ENCODE results near the gene PORCN.

The PORCN gene

DNA sequence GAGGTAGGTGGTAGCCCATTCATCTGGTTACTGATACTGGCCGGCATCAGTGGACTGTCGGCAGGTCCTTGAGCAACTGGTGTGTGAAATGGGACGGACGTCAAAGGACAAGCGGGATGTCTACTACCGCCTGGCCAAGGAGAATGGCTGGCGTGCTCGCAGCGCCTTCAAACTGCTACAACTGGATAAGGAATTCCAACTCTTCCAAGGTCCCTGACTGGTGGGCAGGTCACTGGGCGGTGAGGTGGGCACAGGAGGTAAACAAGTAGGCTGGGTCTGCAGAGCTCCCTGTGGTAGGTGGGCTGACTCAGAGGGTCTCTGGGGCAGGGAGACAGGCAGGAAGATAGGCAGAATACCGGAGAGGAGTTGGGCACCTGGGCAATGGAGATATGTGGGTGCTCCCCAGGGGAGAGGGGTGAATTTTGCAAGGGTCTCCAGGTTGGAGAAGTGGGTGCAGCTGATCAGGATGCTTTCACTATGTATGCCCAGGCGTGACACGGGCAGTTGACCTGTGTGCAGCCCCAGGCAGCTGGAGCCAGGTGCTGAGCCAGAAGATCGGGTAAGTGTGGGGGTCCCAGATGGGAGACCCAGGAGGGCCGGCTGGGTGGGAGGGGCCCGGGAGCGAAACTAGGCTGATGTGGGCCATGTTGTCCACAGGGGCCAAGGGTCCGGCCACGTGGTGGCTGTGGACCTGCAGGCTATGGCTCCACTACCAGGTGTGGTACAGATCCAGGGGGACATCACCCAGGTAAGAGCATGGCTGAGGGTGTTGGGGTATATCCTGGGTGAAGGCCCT is 30.6 kb upstream of the PORCN start:
- DNase-seq: no peak

GRCh38 chrX:48478806-48479205 is 30.0 kb upstream of the PORCN start:
- DNase-seq: no peak

DNA sequence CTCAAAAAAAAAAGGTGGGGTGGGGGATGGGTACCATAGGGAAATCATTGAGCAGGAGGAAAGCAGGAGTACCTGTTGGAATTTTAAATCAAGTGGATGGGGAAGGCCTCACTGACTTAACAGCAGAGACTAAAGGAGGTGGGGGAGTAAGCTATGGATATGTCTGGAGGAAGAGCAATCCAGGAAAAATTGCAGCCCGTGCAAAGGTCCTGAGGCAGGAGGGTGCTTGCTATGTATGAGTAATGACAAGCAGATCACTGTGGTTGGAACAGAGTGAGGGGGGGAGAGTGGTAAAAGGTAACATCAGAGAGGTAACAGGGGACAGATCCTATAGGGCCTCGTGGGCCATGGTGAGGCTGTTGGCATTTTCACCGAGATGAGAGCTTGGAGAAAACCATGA is 28.6 kb upstream of the PORCN start:
- no peak for DNase-seq

DNA sequence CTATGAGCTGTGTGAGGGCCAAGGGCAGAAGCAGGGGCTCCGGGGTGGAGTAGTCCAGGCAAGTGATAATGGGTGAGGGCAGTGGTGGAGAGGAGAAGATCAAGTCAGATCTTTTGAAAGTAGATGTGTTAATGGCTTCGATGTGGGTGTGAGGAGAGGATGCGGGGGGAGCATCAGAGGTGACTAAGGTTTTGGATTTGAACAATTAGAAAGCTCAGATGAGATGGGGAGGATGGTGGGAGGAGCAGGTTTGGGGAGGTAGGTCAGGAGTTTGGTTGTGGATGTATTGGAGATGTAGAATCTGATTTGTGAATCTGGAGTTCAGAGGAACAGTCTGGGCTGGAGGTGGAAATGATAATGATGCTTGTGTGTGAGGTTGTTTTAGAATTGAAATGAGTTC is 28.2 kb upstream of the PORCN start:
- DNase-seq: no peak

GRCh38 chrX:48482526-48482925 is 26.3 kb upstream of the PORCN start:
- DNase-seq: no peak

GRCh38 chrX:48487362-48487798 is 21.4 kb upstream of the PORCN start:
- DNase-seq: no peak

- no peak for DNase-seq
Observed at GRCh38 chrX:48488034-48488433, 20.8 kb upstream of the PORCN start.

- DNase-seq: no peak
Observed at GRCh38 chrX:48489296-48489695, 19.5 kb upstream of the PORCN start.

GRCh38 chrX:48489892-48490291 is 18.9 kb upstream of the PORCN start:
- no peak for DNase-seq

DNA sequence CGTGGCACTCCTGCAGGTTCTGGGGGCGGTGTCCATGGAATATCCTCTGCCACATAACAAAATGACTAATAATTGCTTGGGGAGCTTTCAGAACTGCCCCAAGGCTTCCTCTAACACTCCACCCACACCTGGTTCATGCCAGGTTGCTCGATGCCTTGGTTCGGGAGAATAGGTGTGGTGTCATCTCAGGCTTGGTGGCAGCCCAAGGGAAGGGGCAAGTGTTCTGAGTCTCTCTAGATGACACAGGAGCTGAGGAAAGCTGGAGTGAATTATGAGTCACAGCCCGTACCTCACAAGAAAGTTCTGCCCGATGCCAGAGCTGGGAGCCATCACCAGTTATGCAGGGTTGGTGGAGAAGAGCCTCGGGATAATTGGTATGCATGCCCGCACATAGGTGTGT is 18.1 kb upstream of the PORCN start:
- no peak for DNase-seq

DNA sequence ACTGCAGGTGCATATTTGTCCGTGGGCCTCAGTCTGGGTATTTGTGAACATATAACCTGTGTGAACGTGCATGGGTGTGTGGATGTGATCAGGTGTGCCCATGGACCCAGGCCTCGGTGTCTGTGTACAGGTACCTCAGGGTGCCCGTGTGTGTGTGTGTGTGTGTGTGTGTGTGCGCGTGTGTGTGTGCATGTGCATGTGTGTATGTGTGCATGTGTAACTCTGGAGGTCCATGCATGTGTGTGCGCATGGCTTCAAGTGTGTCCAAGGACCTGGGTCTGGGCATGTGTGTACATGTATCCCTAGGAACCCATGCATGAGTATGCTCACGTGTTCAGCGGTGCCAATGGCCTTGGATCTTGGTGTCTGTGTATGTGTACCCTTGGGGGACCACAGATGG is 17.0 kb upstream of the PORCN start:
- DNase-seq: no peak

- DNase-seq: no peak
Observed at GRCh38 chrX:48492293-48492910, 16.4 kb upstream of the PORCN start.

DNA sequence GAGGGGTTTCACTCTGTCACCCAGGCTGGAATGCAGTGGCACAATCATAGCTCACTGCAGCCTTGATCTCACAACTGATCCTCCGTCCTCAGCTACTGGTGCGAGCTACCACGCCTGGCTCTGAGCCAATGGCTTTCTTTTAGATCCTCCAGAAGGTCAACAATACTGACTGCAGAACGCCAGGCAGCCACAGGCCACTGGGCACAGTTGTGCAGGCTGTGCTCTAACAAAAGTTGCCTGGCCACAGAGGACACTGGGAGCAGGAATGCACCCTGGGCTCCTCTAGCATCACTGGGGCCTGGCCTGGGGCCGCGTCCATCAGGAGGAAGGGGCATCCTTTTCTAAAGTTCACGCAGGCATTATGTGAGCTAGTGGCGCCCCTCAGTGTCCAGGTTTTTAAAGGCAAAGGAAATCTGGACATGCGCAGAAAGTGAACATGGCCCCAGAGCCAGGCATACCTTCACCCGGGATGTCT is 14.9 kb upstream of the PORCN start:
- no peak for DNase-seq

GRCh38 chrX:48496660-48497059 is 12.1 kb upstream of the PORCN start:
- DNase-seq: no peak

GRCh38 chrX:48497871-48498270 is 10.9 kb upstream of the PORCN start:
- no peak for DNase-seq

DNA sequence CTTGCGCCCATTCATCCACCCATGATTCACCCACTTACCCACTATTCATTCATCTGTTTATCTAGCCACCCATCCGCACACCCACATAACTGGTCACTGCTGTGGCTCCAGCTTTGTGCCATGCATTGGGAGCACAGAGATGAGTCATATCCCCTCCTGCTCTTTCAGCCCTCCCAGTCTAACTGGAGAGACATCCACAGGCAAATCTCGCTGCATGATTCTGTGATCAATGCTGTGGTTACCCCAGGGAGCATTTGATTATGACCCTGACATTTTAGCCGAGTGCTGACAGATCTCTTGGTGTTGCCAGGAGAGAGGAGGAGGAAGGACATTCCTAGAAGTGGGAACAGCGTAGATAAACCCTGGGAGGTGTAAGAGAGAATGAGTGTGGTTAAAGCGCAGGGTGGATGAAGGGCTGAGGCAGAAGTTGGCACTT is 10.4 kb upstream of the PORCN start:
- no peak for DNase-seq

DNA sequence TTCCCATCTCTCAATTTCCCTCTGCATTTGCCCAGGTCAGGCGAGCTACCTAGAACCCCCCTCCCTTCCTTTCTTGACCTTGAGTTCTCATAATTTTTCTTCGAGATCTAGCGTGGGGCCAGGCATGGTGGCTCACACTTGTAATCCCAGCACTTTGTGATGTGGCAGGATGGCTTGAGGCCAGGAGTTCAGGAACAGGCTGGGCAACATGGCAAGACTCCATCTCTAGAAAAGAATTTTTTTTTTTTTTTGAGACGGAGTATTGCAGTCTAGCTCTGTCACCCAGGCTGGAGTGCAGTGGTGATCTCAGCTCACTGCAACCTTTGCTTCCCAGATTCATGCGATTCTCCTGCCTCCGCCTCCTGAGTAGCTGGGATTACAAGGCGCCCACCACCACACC is 4.5 kb upstream of the PORCN start:
- no peak for DNase-seq

GRCh38 chrX:48505481-48505880 is 3.3 kb upstream of the PORCN start:
- no peak for DNase-seq

- no peak for DNase-seq
Observed at GRCh38 chrX:48507246-48507645, 1.5 kb upstream of the PORCN start.

DNA sequence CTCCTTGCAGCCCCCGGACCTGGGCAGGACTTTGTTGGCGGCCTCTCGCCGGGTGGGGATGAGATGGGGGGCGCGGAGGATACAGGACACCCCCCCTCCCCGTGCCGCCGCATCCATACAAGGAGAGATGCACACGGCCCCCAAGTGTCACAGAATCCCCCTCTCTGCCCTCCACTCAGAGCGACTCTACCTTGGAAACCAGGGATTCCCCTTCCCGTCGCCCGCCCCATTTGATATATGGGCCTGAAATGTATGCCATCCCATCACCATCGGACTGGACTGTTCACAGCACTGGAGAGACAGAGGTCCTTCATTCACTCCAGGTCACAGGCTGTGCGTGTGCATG is 426 bp downstream of the PORCN start:
- DNase-seq: no peak

GRCh38 chrX:48509619-48510018 is 827 bp downstream of the PORCN start:
- no peak for DNase-seq

DNA sequence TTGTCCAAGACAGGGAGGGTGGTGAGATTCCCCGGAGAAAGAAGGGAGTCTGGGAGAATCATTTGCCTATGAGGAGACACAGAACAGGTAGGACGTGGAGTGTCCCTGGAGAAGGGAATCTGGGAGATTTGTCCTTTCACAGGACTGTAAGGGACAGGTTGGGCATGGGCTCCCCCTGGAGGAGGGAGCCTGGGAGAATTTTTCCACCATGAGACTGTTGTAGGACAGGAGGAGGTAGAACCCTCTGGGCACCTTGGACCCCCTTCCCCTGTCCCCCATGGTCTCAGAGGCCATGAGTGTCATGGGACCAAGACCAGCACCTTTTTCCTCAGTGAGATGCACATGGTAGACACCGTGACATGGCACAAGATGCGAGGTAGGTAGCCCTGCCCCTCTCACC is 2.8 kb downstream of the PORCN start:
- DNase-seq: no peak

GRCh38 chrX:48512371-48512935 is 3.7 kb downstream of the PORCN start:
- DNase-seq: no peak

DNA sequence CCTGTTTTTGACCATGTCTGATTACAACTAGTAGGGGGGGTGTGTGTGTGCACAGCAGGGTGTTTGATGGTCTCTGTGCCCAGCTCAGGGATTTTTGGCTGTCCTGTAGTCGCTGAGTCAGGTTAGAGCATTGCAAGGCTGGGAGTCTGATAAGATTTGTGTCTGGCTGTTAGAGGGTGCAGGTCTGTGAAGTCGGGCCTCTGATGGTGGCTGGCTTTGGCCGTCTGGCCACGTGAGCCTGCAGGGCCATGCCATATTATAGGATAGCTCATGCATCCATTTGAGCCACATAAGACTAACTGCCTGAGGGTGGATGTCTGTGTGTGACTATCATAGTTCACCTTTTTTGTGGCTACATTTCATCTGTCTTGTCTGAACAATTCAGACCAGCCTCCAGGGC is 4.9 kb downstream of the PORCN start:
- no peak for DNase-seq

All from NCI-H1105 (cell line).